Renal cortical epithelial cell (primary cell): ENCODE measurements around the gene PNKD. TPM values are rescaled to one million over a fixed set of nuclear protein-coding genes. Genes with fewer than 3 reads are reported as not detected.
A peak's percentile ranks its signal among the peaks of the same experiment; 100 is the strongest.

Experiments
- DNase-seq: peaks from one replicate; pipeline ENCODE4 v3.0.0-alpha.2; 2011; ENCODE audit warnings: low read depth
- total RNA-seq: library from RNA; depleted of rRNA; stranded (reverse); fragments of >200 nt; gene quantifications from 2 replicates; pipeline ENCODE4 v1.2.3, GENCODE V29; 2014

The PNKD gene
- total RNA-seq, 1 donor from 2014 or later, result 74.1 TPM

DNA sequence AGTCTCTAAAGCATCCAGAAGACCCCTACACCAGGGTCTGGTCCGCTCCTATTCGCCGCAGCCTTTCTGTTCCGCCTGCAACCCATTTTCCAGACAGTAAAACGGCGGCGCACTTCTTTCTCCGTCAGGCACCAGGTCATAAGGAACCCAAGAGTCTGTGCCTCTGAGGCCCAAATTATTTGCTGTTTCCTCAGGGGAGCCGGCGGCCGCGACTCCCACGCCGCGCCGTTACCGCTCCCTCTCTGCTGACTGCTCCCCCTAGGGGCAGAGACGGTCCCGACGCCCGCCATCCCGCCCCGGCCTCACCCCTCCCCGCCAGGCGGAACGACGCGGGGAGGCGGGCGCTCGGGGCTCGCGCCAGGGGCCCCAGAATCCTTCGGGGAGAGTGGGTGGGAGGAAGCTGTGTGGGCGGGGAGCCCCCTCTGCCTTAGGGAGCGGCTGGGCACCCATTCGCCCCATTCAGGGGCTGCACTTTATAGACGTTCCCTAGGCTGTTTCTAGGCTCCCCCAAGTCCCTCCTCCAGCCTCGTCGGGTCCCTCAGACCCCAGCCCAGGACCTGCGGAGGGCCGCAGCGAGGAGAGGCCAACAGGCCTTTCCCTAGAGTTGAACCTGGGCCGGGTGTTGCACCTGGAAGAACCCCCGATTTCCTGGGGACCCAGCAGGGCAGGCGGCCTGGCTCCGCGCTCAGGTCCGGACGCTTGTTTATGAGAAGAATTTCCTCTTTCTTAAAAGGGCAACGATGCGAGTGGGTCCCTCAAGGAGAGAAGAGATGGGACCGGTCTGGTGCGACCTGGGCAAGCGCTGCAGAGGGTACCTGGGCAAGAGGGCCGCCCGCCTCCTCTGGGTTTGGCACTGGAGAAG is 125.7 kb downstream of the PNKD start:
- peak; percentile 83 for DNase-seq

Other genes with a start within 250 kb of the PNKD start
- not detected in 2 replicates for gene RUFY4, start 201.3 kb upstream of the PNKD start, total RNA-seq
- not detected in 2 replicates for gene CXCR2, start 144.5 kb upstream of the PNKD start, total RNA-seq
- not detected in 2 replicates for gene CXCR1, start 103.6 kb upstream of the PNKD start, total RNA-seq
- 374 and 520 TPM in 2 replicates for gene ARPC2, start 53.3 kb upstream of the PNKD start, total RNA-seq
- 0.65 TPM in 1 of 2 replicates, not detected in the other for gene GPBAR1, start 9.5 kb upstream of the PNKD start, total RNA-seq
- gene AAMP, start 382 bp upstream of the PNKD start, total RNA-seq, result 144 and 167 TPM in 2 replicates
- 165 and 404 TPM in 2 replicates for gene TMBIM1, start 22.0 kb downstream of the PNKD start, total RNA-seq
- 0.65 TPM in 1 of 2 replicates, not detected in the other for gene CATIP, start 86.3 kb downstream of the PNKD start, total RNA-seq
- gene SLC11A1, start 111.8 kb downstream of the PNKD start, total RNA-seq, result 0.05 TPM in 1 of 2 replicates, not detected in the other
- 23.4 and 65.2 TPM in 2 replicates for gene CTDSP1, start 129.3 kb downstream of the PNKD start, total RNA-seq
- gene VIL1, start 148.6 kb downstream of the PNKD start, total RNA-seq, result 0.05 TPM in 1 of 2 replicates, not detected in the other